ENCODE measurements around the gene SUMO4.
A peak's percentile ranks its signal among the peaks of the same experiment; 100 is the strongest.

The SUMO4 gene

DNA sequence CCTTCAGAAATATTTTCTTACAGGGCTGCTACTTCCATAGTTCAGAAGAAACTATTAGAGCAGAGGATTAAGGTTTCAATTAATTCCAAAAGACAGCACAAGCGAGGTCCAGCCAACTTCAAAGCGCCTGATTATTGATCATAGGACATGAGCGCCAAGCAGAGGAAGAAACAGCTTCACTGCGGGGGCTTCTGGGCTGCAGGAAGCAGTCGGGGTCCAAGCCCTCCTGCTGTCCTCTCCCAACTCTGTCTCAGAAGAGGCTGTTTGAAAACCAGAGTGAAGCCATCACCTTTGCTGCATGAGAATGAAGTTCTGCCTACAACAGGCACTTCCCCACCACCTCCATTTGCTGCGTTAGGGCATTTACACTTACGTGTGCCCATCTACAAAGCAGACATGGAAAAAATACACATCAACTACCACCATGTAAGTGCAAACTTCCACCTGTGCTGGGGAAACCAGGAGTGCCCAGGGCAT, 23.9 kb downstream of the SUMO4 start:
- POLR2A ChIA-PET = no interaction called here
- no peak for DNase-seq (ENCODE audit: extremely low spot score)
- TF ChIP-seq, protein P1, sequence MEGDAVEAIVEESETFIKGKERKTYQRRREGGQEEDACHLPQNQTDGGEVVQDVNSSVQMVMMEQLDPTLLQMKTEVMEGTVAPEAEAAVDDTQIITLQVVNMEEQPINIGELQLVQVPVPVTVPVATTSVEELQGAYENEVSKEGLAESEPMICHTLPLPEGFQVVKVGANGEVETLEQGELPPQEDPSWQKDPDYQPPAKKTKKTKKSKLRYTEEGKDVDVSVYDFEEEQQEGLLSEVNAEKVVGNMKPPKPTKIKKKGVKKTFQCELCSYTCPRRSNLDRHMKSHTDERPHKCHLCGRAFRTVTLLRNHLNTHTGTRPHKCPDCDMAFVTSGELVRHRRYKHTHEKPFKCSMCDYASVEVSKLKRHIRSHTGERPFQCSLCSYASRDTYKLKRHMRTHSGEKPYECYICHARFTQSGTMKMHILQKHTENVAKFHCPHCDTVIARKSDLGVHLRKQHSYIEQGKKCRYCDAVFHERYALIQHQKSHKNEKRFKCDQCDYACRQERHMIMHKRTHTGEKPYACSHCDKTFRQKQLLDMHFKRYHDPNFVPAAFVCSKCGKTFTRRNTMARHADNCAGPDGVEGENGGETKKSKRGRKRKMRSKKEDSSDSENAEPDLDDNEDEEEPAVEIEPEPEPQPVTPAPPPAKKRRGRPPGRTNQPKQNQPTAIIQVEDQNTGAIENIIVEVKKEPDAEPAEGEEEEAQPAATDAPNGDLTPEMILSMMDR (IDR thresholded peaks at IDR 0.05; ENCODE audit: control extremely low read depth, extremely low read depth, low read depth, missing control alignments) = no peak
- CTCF ChIA-PET = interaction anchor here (0.8 to 1.8 kb wide), 4 partner anchors 8 to 395 kb away, joined by 3 to 6 read pairs (median 4); no protein-coding TSS in a partner anchor

DNA sequence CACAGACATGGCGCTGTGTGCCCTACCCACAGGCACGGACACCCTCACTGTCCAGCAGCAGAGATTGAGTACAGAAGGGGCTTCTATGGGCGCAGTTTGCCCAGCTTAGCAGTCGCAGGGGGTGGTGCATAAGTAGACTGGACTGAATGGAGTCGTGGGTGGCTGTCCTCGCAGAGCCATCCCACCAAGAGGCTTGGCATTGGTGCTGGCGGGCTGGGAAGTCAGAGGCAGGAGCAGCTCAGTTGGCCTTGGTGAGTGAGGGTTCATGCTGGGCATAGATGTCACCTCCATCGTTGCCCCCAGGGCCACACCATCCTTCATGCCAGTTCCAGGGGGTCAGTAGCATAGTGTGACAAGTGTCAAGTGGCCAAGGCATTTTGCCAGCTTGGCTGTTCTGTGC, 25.2 kb downstream of the SUMO4 start:
- TF ChIP-seq, protein P1 (IDR thresholded peaks at IDR 0.05; ENCODE audit: control extremely low read depth, extremely low read depth, low read depth, missing control alignments) = no peak
- POLR2A ChIA-PET = no interaction called here

DNA sequence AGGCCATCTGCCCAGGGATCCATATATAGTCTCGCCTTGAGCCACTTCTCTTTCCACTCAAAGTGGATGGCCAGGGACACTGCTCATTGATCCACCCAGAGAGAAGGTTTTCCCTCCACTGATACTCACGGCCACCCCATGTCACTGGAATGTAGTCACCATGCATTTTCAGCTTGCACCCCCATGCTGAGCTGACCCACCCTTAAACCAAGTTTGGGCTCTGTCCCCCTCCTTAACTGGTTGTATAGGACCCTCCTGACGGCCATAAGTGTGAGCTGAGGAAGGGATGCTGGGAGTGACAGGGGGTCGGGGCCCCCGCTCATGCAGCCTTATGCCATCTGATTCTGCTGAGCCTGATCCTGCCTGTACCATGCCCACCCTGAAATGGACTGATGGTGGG, 25.7 kb downstream of the SUMO4 start:
- TF ChIP-seq, protein P1 (IDR thresholded peaks at IDR 0.05; ENCODE audit: control extremely low read depth, extremely low read depth, low read depth, missing control alignments) = no peak
- ChIA-PET POLR2A (no interaction called here), CTCF (interaction anchor here (0.9 to 2.1 kb wide), 8 partner anchors 13 to 848 kb away, joined by 3 to 8 read pairs (median 4); no protein-coding TSS in a partner anchor)
- no peak for DNase-seq (ENCODE audit: extremely low spot score)

More for the DNA sequence above, 25.2 kb downstream of the SUMO4 start:
- DNase-seq (ENCODE audit: extremely low spot score) = no peak
- CTCF ChIA-PET = interaction anchor here (1.1 to 2.1 kb wide), 6 partner anchors 28 to 847 kb away, joined by 4 to 8 read pairs (median 4); no protein-coding TSS in a partner anchor

DNA sequence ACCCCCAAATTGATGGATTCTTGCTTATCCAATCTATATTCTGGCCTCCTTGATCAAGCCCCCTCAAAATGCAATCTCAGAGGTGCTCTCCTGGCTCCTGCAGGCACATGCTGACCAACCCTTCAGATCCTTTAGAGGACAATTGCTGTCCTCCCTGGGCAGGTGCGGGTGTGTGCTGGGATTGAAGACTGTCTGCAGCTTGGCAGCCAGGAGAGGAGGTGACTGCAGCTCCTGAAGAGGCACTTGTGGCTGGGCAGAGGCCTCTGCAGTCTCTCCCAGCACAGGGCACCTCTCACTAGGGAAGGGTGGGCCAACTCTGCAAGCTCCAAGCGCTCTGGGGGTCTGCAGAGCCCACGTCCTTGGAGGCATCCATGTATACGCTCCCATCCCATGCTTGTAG, 28.5 kb downstream of the SUMO4 start:
- TF ChIP-seq, protein P1 (IDR thresholded peaks at IDR 0.05; ENCODE audit: control extremely low read depth, extremely low read depth, low read depth, missing control alignments) = no peak
- ChIA-PET POLR2A (no interaction called here), CTCF (interaction anchor here (1.1 to 10.0 kb wide), 9 partner anchors 9 to 398 kb away, joined by 3 to 192 read pairs (median 4); no protein-coding TSS in a partner anchor)
- no peak for DNase-seq (ENCODE audit: extremely low spot score)

DNA sequence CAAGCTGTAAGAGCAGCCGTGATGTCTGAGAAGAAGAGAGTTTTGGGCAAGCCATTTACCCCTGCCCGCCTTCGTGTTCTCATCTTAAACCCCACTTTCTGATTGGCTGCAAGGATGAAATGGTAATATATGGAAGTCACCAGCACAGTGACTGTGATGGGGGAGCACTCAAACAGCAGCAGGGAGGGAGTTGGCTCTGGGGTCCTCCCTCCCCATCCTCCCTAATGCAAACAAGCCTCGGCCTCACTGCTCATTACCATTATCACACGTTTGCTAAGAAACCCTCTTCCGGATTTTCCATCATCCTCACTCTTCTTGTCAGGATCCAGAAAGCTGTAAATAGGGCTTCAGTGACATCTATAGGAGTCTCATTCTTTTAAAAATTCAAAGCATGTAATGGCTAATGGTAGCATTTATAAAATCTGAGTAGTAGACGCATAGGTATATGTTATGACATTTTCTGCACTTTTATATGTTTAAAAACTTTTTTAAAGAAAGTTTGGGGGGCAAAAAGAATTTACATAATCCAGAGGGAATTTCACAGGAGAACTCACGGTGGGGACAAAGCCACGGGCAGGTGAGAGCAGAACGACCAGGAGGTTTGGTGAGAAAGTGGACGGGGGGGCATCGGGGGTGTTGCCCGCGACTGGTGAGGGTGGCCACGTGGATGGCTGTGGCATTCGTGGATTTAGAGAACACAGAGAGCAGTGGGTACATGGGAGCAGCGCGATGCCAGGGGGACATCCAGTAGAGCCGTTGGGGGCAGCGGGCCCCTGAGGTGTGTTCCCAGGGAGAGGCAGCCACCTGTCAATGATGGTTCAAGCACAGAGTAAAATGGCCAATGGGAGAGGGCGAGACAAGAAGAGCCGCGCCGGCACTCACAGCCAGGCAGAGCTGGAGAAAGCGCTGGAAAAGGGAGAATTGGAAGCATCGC, 29.6 kb downstream of the SUMO4 start:
- ChIA-PET POLR2A (no interaction called here), CTCF (interaction anchor here (1.0 to 10.0 kb wide), 13 partner anchors 10 to 417 kb away, joined by 3 to 192 read pairs (median 6); no protein-coding TSS in a partner anchor)
- DNase-seq (ENCODE audit: extremely low spot score) = no peak
- TF ChIP-seq, protein P1 (IDR thresholded peaks at IDR 0.05; ENCODE audit: control extremely low read depth, extremely low read depth, low read depth, missing control alignments) = no peak

DNA sequence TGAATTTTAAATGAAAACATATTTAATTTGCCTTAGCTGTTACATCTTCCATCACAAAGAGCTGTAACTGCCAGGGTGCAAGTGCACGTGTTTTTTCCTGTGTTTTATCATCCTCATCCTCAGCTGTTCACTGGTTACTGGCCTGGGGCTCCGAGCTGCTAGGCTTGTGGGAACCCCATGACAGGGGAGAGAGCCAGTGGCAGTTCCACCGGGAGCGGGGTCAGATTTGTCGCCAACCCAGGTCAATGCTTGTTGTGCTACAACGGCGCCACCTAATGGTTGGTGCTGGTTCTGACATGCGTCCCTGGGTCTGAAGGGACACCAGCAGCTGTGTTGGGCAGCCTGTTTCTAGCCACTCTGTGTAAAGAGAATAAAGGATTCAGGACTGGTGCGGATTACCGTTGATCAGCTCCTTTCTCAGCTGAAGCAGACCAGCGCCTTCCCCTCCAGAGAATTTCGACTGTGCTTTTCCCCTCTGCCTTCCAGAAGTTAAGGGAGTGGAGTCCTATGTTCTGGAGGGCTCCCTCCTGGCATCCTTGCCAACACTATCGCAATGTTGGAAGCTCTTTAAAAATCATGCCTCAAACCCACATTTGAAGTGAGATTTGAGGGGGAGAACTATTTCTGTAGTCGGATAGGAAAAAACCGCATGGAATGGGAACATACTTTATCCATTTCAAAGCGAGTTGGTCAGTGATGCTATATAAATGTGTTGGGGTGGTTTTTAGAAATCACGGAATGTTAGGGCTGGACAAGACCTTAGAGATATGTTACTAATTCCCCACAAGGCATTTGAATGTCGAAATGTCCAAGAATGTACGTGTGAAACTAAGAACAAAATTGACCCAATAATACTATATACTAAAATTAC, 32.1 kb downstream of the SUMO4 start:
- DNase-seq (ENCODE audit: extremely low spot score) = peak; percentile 88
- CTCF ChIA-PET = interaction anchor here (0.6 to 10.0 kb wide), 89 partner anchors 9 to 872 kb away, joined by 3 to 192 read pairs (median 5); partner anchors contain the start of gene ZC3H12D
- POLR2A ChIA-PET = interaction anchor here (0.6 kb wide), 1 partner anchor 69 kb away, joined by 3 read pairs; no protein-coding TSS in a partner anchor
- TF ChIP-seq, protein P1 (IDR thresholded peaks at IDR 0.05; ENCODE audit: control extremely low read depth, extremely low read depth, low read depth, missing control alignments) = peak; percentile 97
